ENCODE data around the gene GRIA3.

GRCh38 chrX:123405231-123405630 lies 221.2 kb downstream of the GRIA3 start:
- TF ChIP-seq CTCF (IDR thresholded peaks at IDR 0.05; ENCODE audit: borderline replicate concordance, extremely low read depth, low read length, poor library complexity, severe bottlenecking) (no peak), EZH2 (IDR thresholded peaks at IDR 0.05; ENCODE audit: borderline replicate concordance, low read depth, low read length, severe bottlenecking) (no peak)

Data from DND-41 (cell line).